HT1080 (cell line): ENCODE data around the gene SDHD. TPM values are rescaled to one million over a fixed set of nuclear protein-coding genes. Genes with fewer than 3 reads are reported as not detected.
"Not testable (repeated sequence)": the region's sequence is repeated elsewhere in the genome, so short reads cannot be mapped to it uniquely, and the experiment has no call there.

Source experiments
- DNase-seq: peaks from one replicate; pipeline ENCODE4 v3.0.0-alpha.2; 2015; ENCODE audit warnings: low read depth
- polyA plus RNA-seq, 2 experiments: library from polyadenylated mRNA; depleted of rRNA; stranded (reverse); fragments of >200 nt; gene quantifications; 2 replicates each; pipeline ENCODE4 v1.2.3, GENCODE V29; 2015
- total RNA-seq: library from RNA; depleted of rRNA; stranded (reverse); fragments of >200 nt; shearing (Covaris generic); gene quantifications from 2 replicates; pipeline ENCODE4 v1.2.3, GENCODE V29; 2014; rRNA removed

Gene SDHD
- 247 and 308 TPM in 2 replicates for total RNA-seq
- polyA plus RNA-seq (2015; cell fraction: cytosol; rRNA removed), result 169 and 176 TPM in 2 replicates
- polyA plus RNA-seq (2015; cell fraction: nucleus; rRNA removed), result 78.0 and 107 TPM in 2 replicates

- DNase-seq, result peak; percentile 93
These were observed at the start of gene SDHD, which contains the start of gene TIMM8B for GRCh38 chr11:112086422-112087191. Gene SDHD, plus strand, starts transcription at chr11:112086873. Its CDS starts 35 bp downstream, at chr11:112086908. Gene TIMM8B, minus strand, starts transcription at chr11:112086756. Its CDS starts 33 bp downstream, at chr11:112086723.

GRCh38 chr11:112037527-112037926 is 49.1 kb upstream of the SDHD start:
- no peak for DNase-seq

- DNase-seq, result peak; percentile 74
These were observed 44.3 kb upstream of the SDHD start for GRCh38 chr11:112042161-112042960.

DNA sequence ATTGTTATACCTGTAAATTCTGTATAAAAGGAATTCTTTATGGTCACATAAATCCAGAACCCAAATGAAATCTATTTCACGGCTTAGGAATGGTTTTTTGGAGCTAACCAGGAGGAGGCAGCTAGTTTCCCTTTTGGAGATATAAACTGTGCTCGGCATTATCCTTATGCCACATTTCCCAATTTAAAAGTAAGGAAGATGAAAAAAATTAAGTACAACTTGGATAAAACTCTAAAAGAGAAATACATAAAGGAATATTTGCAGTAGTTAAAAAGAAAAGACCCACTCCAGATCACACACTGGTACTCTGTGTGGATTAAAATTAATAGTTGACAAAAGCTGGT is 43.7 kb upstream of the SDHD start:
- DNase-seq, result no peak

DNA sequence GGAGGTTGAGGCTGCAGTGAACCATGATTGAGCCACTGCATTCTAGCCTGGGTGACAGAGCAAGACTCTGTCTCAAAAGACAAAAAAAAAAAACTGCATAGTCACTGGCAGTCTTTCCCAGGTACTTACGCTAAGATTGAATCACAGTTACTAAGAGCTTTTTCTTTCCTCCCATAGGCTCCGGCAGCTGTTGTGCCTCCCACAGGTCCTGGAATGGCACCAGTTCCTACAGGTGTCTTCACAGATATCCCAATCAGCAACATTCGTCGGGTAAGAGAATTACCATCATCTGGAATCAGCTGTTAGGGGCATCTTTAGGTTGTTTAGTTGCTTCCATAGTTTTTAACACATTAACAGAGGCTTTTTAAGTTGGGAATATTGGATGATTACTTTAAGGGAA is 41.7 kb upstream of the SDHD start:
- no peak for DNase-seq

- not testable (repeated sequence) for DNase-seq
These were observed 40.0 kb upstream of the SDHD start for GRCh38 chr11:112046647-112047046.

GRCh38 chr11:112048256-112048655 is 38.4 kb upstream of the SDHD start:
- DNase-seq, result not testable (repeated sequence)

- DNase-seq, result no peak
These were observed 36.9 kb upstream of the SDHD start for GRCh38 chr11:112049777-112050176.

GRCh38 chr11:112050721-112051120 is 36.0 kb upstream of the SDHD start:
- no peak for DNase-seq

GRCh38 chr11:112051768-112052167 is 34.9 kb upstream of the SDHD start:
- DNase-seq, result no peak

GRCh38 chr11:112057170-112057569 is 29.5 kb upstream of the SDHD start:
- no peak for DNase-seq

- no peak for DNase-seq
These were observed 28.6 kb upstream of the SDHD start for GRCh38 chr11:112058103-112058502.

DNA sequence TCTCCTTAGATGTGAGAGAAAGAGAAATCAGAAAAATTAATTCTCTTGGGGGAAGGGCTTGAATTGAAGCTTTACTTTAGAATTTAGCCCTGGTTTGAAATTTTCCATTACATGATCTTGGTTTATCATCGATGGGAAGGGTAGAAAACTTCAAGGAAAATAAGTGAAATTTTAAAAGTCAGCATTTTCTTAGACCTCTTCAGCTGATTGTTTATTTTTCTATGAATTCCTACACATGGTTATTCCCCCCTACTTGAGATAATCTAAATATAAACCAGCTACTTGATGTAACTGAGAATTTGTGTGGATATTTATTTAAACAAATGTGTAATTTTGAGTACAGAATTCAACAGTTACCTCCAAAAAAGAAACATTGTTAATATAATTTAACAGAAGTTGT is 23.8 kb upstream of the SDHD start:
- DNase-seq, result no peak

GRCh38 chr11:112073941-112074811 is 12.5 kb upstream of the SDHD start, which contains the start of the genes NKAPD1 and PIH1D2:
Gene NKAPD1, plus strand, starts transcription at chr11:112074299. Its CDS starts 1,276 bp downstream, at chr11:112075575.
Gene PIH1D2, minus strand, starts transcription at chr11:112074017. Its CDS starts 843 bp downstream, at chr11:112073174.
- DNase-seq, result peak; percentile 94

- peak; percentile 64 for DNase-seq
These were observed 3.9 kb upstream of the SDHD start for GRCh38 chr11:112082729-112083128.

GRCh38 chr11:112085822-112086421 is 751 bp upstream of the SDHD start:
- DNase-seq, result no peak

DNA sequence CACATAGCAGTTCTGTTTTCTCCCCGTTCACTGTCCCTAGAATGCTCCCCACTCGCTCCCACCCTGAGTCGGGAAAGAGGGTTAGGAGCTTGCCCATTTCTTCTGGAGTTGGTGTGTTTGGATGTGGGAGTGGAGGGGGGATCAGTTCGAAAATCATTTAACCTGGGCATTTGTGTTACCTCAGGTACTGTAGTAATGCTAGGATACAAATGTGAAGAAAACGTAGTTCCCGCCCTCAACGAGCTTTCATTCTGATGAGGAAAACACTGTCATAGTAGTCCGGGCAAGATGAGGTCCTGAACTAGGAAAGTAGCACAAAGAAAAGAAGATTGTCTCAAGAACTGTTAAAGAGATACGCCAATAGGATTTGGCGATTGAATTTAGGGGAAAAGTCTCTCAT is 539 bp downstream of the SDHD start:
- no peak for DNase-seq

DNA sequence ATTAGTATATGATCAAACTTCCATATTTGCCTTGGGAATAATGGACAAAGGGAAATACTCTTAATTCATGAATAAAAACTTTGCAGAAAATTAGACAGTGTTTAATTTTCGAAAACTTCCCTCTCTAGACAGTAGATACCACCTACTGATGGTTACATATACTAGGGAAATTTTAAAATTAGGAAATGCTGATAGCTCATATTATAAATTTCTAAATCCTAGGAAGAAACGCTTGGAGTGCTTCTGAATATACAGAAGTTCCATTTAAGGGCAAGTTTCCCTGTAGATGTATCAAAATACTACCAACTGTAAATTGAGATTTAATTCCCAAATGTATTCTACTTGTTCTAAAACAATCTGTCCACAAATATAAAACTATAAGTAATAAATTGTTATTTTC is 8.6 kb downstream of the SDHD start:
- not testable (repeated sequence) for DNase-seq

DNA sequence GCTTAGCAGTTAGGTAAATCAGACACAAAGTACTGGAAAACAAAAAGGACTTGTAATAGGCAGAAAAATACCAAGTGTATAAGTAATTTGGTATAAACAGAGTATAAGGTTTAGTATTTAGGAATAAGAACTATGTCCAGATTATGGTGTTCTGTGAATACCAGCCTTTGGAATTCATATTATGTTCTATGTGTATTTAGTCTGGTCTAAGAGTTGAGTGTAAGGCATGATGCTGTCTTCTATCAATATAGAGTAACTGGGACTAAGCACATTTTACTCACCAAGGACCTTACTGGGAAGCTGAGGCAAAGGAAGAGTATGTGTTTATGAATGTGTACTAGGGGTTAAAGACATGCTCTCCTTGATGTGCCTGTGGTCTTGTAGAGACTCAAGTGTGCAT is 9.5 kb downstream of the SDHD start:
- DNase-seq, result no peak

DNA sequence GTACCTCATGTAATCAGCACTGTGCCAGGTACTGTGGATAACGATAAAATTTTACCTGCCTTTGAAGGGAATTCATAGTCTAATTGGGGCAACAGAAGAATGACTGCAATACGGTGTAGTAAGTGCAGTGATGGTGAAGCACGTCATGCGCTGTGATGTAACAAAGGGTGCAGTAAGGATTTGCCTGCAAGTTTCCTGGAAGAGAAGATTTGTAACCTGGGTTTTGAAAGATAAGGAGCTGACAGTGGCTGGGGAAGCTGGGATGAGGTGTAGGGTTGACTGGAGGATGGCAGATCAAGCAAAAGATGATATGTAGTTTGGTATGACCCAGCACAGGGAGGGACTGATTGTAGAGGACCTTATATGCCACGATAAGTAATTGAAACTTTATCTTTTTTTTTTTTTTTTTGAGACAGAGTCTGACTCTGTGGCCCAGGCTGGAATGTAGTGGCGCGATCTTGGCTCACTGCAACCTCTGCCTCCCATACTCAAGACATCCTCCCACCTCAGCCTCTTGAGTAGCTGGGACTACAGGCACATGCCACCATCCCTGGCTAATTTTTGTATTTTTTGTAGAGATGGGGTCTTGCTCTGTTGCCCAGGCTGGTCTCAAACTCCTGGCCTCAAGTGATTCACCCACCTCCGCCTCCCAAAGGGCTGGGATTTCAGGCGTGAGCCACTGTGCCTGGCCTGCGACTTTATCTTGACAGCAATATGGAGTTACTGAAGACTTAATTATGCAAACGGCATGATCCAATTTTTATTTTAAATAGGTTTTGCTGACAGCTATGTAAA is 11.3 kb downstream of the SDHD start:
- DNase-seq, result no peak
